HT1080 (cell line): ENCODE measurements around the gene TCHP. TPM values are rescaled to one million over a fixed set of nuclear protein-coding genes. Genes with fewer than 3 reads are reported as not detected.
"Not testable (repeated sequence)": the region's sequence is repeated elsewhere in the genome, so short reads cannot be mapped to it uniquely, and the experiment has no call there.

Experiments
- DNase-seq: peaks from one replicate; pipeline ENCODE4 v3.0.0-alpha.2; 2015; ENCODE audit warnings: low read depth
- total RNA-seq: library from RNA; depleted of rRNA; stranded (reverse); fragments of >200 nt; shearing (Covaris generic); gene quantifications from 2 replicates; pipeline ENCODE4 v1.2.3, GENCODE V29; 2014

Gene TCHP
- total RNA-seq, 1 experiment from 2014 or later: 8.7 TPM

DNA sequence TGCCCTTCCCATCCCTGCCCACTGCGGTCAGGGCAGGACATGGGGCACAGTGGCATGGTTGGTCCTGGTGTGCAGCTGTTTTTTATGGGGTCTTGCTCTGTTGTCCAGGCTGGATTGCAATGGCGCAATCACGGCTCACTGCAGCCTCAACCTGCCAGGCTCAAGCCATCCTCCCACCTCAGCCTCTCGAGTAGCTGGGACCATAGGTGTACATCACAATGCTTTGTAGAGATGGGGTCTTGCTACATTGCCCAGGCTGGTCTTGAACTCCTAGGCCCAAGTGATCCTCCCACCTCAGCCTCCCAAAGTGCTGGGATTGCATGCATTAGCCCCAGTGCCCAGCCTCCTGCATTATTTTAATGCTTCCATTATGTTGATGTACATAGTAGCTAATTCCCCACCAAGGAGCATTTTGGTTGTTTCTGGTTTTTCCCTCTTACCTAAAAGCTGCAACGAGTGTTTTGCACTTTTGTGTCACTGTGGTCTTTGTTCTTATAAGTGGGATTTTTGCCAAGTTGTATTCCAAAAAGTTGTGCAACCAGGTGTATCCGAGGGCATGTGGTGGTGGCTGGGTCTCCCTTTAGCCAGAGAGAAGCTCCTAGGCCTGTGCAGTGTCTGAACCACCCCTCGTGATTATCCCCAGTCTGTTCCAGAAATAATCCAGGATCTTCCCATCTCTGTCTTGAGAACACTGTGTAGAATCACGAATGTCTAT, 10.3 kb downstream of the TCHP start:
- DNase-seq: no peak

DNA sequence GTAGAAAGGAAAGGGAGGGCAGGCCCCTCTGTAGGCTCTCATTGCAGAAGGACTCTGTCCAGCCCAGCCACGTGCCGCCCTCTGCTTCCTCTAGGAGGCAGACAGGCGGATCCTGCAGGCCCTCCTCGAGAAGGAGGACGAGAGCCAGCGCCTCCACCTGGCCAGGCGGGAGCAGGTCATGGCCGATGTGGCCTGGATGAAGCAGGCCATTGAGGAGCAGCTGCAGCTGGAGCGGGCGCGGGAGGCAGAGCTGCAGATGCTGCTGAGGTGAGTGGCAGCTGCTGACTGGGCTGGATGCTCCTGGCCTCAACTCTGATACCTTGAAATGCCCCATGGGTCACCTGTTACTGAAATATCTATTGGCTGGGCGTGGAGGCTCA, 10.9 kb downstream of the TCHP start:
- DNase-seq: peak; percentile 68

DNA sequence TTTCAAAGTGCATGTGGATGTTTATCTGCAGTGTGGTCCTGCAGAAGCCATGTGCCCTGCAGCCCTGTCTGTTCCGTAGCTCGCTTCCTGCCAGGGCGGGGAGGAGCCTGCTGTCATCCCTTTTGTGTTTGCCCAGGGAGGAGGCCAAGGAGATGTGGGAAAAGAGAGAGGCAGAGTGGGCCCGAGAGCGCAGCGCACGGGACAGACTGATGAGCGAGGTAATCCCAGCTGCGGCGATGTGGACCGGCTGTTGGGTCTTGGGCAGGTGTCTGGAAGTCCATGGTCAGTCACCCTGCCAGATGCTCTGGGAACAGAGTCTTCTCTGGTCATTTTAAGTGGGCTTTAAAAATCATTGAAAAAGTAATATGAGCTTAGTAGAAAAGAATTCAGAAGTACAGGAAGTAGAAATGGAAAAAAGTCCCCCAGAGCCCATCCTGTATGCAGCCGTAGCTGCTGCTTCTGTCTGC, 12.8 kb downstream of the TCHP start:
- no peak for DNase-seq

DNA sequence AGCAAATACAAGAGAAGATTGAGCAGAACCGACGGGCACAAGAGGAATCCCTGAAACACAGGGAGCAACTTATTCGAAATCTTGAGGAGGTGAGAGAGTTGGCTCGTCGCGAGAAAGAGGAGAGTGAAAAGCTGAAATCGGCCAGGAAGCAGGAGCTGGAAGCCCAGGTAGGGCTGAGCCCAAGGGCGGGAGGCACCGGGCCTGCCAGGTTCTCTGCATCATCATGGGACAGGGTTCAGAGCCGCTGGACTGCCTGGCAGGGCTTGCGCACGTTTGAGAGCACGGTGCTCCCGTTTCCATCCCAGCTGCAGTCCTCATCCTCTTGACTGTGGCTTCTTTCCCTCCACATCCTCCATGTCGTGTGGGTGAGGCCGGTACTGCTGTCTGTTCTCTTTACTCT, 14.4 kb downstream of the TCHP start:
- DNase-seq: no peak

DNA sequence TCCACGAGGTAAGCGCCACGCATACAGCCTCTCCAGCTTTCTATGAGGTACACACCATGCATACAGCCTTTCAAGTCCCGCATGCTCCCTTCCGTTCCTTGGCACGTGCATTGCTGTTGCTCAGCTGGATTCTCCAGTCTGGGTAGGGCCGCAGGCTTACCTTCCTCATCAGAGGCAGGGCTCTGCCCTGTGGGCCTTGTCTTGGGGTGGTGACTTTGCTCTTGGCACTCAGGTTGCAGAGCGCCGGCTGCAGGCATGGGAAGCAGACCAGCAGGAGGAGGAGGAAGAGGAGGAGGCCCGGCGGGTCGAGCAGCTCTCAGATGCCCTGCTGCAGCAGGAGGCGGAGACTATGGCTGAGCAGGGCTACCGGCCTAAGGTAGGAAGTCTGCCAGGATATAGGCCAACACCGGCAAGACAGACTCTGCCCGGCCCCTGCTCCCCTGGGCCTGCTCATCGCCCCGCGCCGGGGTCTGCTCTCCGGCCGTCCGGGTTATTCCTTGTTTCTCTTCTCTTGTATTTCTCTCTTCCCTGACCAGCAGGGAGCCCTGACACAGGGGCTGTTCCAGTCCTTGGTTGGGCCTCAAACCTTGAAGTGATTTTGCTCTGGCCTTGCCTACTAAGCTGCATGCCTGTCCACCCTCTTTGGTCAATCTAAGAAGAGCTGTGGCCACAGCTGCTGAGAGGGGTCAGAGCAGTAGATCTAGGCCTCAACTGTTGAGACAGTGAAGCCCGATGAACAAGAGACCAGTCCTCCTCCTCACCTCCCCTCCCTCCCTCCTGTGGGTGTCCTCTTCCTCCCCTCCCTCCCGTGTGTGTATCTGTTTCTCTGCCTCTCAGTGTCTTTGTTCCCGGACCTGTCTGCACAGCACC, 15.3 kb downstream of the TCHP start:
- DNase-seq: no peak

DNA sequence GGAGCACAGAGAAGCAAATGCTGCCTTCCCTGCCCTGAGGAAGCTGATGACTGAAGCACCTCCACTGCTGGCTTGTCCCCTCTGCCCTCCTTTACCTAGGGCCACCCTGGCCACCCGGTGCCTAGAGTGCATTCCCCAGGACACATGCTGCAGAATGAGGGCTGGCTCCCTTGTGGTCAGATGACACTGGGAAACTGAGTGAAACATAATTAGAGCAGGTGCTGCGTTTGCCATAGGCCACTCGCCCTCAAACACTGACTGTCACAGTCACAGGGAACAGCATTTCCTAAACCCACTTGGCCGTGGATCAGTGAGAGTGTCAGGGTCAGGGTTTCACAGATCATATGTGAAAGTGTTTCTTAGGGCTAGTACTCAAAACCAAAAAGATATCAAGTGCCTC, 16.0 kb downstream of the TCHP start:
- DNase-seq: no peak

DNA sequence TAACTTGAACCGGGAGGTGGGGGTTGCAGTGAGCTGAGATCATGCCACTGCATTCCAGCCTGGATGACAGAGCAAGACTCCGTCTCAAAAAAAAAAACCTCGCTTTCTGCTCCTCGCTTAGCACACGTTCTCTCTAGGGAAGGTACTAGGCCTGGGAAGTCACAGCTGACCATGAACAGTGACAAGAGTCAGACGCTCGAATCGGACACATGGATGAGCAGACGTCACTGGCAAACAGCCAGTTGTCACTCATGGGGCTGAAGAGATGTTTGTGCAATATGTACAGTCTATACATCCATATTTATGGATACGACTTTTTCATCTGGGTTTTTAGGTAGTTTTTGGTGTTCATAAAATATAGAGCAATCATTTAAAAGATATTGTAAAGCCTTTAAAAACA, 19.4 kb downstream of the TCHP start:
- no peak for DNase-seq

DNA sequence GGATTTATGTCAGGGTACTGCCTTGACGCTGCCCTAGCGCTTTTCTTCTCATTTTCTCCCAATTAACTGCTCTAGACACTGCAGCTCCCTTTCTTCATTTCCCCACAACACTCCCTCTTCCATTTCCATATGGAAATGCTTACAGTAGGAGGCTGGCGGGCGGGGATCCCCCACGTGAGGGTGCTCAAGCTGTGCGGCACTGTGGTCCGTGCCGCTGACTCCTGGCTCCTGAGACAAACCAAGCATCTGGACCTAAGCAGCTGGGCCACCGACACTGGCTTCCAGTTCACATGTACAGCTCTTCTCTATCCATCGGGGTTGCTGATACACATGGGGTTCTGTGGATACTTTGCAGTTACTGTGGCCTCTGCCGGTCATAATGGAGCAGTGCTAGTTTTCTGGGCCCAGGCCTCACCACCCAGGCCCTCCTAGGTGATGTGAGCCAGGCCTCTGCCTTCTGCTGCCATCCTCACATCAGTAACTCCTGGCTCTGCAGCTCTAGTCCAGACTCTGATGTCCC, 20.2 kb downstream of the TCHP start:
- no peak for DNase-seq

DNA sequence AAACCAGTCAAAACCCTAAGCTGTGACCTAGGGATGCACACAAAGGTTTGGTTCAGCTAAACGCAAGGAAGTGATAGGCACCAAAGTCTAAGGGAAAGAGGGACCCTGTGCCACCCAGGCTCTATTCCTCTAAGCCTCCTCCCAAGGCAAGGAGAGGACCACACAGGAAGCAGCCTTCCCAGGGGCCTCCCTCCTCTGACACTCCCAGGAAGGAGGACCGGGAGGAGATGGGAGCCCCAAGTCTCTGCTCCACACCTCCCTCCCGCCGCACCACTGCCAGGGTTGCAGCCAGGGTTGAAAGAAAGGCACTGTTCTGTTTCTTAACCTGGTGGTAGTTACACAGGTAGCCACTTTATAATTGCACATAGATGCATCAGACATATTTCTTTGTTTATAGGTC, 21.9 kb downstream of the TCHP start:
- no peak for DNase-seq

DNA sequence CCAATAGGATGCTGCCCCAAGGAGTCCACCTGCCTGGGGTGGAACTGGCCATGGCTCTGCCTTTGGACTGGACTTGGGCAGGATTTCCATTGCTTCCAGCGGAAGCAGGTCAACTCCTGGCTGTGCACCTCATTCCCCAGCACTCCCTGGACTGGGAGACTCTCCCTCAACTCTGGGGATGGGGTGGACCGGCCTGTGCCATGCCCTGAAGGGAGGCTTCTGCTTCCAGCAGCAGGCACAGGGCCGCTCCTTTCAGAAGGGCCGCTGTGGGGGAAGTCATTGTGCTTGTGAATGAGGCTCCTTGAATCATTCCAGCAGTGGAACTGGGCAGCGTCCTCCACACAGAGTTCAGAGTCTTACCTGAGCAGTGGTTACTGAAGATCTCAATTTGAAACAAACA, 23.0 kb downstream of the TCHP start:
- DNase-seq: no peak

DNA sequence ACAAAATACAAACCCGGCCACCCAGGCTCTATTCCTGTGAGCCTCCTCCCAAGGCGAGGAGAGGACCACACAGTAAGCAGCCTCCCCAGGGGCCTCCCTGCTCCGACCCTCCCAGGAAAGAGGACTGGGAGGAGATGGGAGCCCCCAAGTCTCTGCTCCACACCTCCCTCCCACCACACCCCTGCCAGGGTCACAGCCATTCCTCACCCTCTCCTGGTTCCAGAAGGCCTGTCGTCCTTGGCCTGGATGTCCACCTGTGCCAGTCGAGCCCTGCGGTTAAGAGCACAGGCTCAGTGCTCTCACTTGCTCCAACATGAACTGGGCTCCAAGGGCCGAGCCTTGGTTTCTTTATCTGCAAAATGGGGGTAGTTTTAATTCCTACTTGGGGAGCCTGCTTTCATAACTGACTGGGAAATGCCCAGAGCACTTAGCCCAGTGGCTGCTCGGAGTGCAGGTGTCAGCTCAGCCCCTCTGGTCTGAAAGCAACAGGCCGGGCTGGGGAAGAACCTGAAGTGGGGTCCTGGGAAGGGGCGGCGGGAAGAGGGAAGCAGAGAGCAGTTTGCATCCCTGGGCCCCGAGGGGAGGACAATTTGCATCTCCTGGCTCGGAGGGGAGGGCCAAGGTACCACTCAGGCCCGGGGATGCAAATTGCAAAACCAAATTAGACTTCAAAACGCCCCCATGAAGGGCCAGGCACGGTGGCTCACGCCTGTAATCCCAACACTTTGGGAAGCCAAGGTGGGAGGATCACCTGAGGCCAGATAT, 23.6 kb downstream of the TCHP start:
- no peak for DNase-seq

DNA sequence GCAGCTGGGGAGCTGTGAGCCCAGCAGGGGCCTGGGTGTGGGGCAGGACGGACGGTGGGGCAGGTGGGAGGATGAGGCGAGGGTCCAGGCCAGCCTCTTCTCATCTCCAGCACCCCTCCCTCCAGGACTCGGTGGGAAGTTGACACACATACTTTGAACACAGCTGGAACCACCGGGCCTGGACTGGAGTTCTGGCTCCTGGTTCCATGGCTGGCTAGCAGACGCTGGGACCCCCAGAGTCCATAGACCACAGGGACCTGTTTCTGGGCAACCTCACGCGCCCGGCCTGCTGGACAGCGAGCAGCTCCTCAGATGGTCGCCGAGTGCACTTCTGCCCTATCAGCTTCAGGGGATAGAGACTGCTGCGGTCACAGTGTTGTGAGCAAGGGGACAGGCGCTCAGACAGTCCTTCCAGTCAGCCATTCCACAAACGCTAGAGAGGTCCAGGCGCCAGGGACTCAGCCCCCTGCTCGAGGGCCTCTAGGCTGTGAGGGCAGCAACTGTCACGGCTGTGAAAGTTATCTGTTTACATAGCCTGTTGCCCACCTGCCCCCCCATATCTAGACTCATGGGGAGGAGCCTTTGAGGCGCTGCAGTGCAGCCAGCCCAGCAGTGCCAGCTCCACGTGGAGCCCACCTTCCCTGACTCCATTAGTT, 25.2 kb downstream of the TCHP start:
- DNase-seq: no peak

DNA sequence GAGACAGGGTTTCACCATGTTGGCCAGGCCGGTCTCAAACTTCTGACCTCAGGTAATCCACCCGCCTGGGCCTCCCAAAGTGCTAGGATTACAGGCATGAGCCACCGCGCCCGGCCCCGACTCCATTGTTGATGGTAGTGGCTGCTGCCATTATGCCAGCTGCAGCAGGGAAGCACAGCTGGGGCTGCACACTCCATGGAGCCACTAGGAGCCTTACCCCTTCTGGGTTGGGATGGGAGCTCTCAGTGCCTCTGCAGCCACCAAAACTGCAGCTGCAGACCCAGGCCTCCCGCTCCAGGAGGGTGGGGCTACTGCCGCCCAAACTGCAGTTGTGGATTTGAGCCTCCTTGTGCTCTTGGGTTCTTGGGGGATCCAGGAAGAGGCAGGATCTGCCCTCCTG, 25.9 kb downstream of the TCHP start:
- DNase-seq: no peak

DNA sequence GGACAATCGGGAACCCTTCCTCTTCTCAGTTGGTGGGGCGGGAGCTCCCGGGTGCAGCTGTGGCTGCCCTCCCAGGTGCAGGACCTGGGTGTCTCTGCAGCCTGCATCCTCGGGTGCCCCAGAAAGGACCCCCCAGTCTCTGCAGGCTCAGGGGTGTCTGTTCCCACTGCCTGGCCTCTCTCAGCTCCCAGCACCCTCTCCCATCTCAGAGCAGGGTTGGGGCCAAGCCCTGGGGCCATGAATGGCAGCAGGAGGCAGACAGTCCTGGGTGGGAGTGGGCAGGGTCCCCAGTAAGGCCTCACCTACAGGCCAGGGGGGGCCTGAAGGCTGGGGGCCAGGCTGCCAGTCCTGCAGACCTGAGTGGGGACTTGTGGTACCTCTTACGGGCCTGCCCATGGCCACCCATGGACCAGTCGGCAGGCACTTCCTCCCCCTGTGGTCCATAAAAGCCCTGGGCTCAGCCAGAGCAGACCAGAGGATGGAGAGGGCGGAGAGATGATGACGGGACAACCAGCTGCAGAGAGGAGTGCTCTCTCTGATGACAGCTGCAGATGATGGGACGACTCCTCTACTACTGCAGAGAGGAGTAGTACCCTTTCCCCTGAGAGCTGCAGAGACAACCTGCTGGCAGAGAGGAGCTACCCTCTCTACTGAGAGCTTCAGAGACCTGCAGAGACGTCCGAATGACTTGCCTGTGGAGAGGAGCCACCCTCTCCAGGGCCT, 26.6 kb downstream of the TCHP start:
- no peak for DNase-seq

DNA sequence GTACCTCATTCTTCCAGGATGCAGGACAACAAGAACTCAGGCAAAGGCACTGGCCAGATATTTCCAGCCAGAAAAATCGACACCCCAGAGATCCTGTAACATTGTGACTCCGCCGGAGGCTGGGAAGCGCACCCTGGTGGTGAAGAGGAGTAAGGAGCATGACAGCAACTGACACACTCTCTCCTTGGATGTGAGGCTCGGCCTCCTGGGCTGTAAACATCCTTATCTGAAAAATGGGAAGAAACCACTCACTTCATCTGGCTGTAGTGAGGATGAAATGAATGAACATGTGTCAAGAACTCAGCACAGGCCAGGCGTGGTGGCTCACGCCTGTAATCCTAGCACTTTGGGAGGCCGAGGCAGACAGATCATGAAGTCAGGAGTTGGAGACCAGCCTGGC, 27.5 kb downstream of the TCHP start:
- DNase-seq: peak; percentile 34

DNA sequence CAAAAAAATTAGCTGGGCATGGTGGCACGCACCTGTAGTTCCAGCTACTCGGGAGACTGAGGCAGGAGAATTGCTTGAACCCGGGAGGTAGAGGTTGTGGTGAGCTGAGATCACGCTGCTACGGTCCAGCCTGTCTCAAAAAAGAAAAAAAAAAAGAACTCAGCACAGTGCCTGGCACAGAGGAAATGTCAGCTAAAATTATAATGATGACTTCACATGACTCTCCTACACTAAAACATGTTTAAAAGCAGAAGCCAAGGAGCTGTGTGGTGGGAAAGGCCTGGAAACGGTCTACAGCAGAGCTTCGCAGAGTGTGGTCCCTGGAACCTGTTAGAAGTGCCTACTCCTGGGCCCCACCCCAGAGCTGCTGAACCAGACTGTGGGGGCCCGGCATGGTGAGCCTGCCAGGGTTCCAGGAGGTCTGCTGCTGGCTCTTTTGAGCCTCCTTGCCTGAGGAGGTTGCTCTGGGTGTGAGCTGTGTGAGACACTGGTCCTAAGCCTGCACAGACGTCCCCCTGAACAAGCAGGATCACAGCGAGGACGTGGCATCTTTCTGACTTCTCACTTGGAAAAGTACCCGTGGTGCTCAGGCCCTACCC, 28.1 kb downstream of the TCHP start:
- no peak for DNase-seq

DNA sequence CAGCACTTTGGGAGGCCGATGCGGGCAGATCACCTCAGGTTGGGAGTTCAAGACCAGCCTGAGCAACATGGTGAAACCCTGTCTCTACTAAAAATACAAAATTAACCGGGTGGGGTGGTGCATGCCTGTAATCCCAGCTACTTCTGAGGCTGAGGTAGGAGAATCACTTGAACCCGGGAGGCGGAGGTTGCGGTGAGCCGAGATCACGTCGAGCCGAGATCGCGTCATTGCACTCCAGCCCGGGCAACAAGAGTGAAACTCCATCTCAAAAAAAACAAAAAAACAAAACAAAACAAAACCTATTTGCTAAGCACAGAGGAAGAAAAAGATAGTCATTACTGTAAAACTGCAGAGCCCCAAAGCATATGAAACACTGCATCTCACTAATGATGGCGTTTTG, 29.3 kb downstream of the TCHP start:
- not testable (repeated sequence) for DNase-seq

DNA sequence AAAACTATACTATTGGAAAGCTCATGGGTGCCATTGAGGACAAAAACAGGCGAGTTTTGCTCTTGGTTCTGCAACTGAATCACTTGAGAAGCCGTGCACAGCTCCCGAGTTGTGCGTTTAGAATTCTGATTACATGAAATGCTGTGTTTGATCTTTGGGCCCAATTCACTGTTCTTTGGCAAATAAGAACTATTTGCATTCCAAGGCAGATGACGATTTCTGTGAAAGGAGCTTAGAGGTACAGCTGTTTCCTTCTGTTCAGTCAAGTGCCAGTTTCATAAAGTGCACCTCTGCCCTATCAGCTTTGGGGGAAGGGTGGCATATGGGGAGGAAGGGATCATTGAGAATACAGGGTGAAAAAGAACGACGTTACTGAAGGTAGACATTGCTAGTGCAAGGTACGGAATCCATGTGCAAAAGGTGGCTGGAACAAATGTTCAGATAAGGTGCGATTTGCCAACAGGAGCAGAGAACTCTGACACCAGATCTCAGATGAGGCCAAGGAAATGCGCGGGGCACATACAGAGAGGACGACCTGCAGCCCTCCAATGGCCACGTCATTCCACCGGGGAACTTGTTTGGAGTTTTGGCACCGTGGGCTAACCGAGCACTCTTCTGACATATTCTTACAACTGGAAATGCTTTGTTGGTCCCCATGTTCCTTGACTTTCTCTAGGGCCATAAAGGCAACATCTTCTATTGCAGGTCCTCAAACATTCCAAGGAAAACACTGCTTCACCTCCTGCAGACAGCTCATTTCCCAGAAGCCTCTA, 30.1 kb downstream of the TCHP start:
- DNase-seq: no peak

DNA sequence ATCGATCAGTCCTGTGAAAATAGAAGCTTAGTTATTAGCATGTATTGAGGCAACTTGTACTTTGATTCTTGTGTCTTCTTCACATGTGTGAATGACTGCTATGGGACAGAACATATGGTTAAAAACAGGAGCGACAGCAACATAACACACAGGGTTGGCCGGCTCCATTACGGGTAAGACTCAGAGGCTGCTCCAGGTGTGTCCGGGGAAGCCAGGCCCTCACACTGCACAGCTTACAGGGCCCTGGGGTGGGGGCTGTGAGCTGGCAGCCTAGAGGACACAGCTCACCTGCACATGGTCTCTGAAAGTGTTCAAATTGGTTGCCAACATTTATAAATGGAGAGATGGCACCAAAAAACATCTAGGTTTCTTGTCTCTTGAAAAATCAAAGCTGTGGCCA, 31.1 kb downstream of the TCHP start:
- DNase-seq: no peak
